Panc1 (cell line): ENCODE measurements around the gene ADAM22. TPM values are rescaled to one million over a fixed set of nuclear protein-coding genes. Genes with fewer than 3 reads are reported as not detected.

Experiments
- ATAC-seq: fragments of 200-7000 bp; cut with Tn5 transposase; 2 replicates; pipeline ENCODE4 v1.9.1; 2020; ENCODE audit warnings: mild to moderate bottlenecking, moderate library complexity
- BruUV-seq: library from RNA; stranded (reverse); fragments of 400-500 nt; replicated peaks from 2 replicates; lab custom pipeline; 2021; lab: Mats Ljungman, UMichigan
- CTCF ChIA-PET: fragments of 300-600 bp; sonication (Branson Sonifier 250); formaldehyde crosslinking; loops from one replicate; lab custom pipeline; 2022; ENCODE audit warnings: antibody characterized with exemption; lab: Charles Lee
- POLR2A ChIA-PET: fragments of 300-600 bp; sonication (Branson Sonifier 250); formaldehyde crosslinking; loops from one replicate; lab custom pipeline; 2022; ENCODE audit warnings: antibody characterized with exemption; lab: Charles Lee
- DNase-seq: peaks from one replicate; pipeline ENCODE4 v3.0.0-alpha.2; 2010; ENCODE audit warnings: low read depth, low spot score
- H3K27ac ChIP-seq: 2 replicates; pipeline ENCODE4 v1.5.1; 2011; ENCODE audit warnings: mild to moderate bottlenecking, low read length, inconsistent platforms
- H3K27me3 ChIP-seq: fragments of 200-500 bp; sonication (Bioruptor generic); 2 replicates; pipeline ENCODE4 v1.6.0; 2014; ENCODE audit warnings: low read length, inconsistent platforms; ENCODE audit not compliant: control insufficient read depth, insufficient read depth
- H3K36me3 ChIP-seq: fragments of 200-500 bp; sonication (Bioruptor generic); 2 replicates; pipeline ENCODE4 v1.5.1; 2014; ENCODE audit warnings: inconsistent platforms, mild to moderate bottlenecking, low read length, moderate library complexity; ENCODE audit not compliant: control insufficient read depth, insufficient read depth
- H3K4me1 ChIP-seq: 2 replicates; pipeline ENCODE4 v1.5.1; 2011; ENCODE audit warnings: inconsistent platforms, mild to moderate bottlenecking, low read length, moderate library complexity; ENCODE audit not compliant: control insufficient read depth, insufficient read depth
- H3K4me3 ChIP-seq, 2 experiments: 2 replicates each; pipeline ENCODE4 v1.5.1; 2011 to 2012; ENCODE audit warnings: low read depth in 2 of 2, low read length in 2 of 2, mild to moderate bottlenecking in 2 of 2, inconsistent platforms in 1 of 2, moderate library complexity in 1 of 2
- H3K9me3 ChIP-seq: fragments of 200-500 bp; sonication (Bioruptor generic); 2 replicates; pipeline ENCODE4 v1.5.1; 2014; ENCODE audit warnings: low read depth, mild to moderate bottlenecking, inconsistent platforms, low read length, moderate library complexity; ENCODE audit not compliant: control insufficient read depth, insufficient read depth
- CTCF ChIP-seq: fragments of 450-650 bp; IDR thresholded peaks from 2 replicates; pipeline ENCODE4 v1.5.1; 2017; ENCODE audit warnings: mild to moderate bottlenecking
- POLR2AphosphoS5 ChIP-seq: IDR thresholded peaks from 2 replicates; pipeline ENCODE4 v1.6.1; 2012; ENCODE audit warnings: mild to moderate bottlenecking, low read depth, low read length, moderate library complexity
- REST ChIP-seq, 2 experiments: IDR thresholded peaks; 2 replicates each; pipeline ENCODE4 v1.6.1; 2011 to 2012; ENCODE audit warnings: low read depth in 2 of 2, control low read depth in 1 of 2, low read length in 1 of 2, mild to moderate bottlenecking in 1 of 2, moderate library complexity in 1 of 2; ENCODE audit not compliant: insufficient read depth in 1 of 2
- SIN3A ChIP-seq: IDR thresholded peaks from 2 replicates; pipeline ENCODE4 v1.6.1; 2012; ENCODE audit warnings: low read depth, mild to moderate bottlenecking, low read length, moderate library complexity, borderline replicate concordance; ENCODE audit not compliant: insufficient read depth
- TCF7L2 ChIP-seq: IDR thresholded peaks from 2 replicates; pipeline ENCODE4 v1.6.1; 2011; ENCODE audit warnings: mild to moderate bottlenecking, low read depth, low read length, inconsistent platforms
- in situ Hi-C: cut with HindIII; loops from 2 replicates; pipeline ENCODE4 v1.10.0; 2016; ENCODE audit warnings: low sequenced_read_pairs, low pct_unique_long_range_greater_than_20kb
- intact Hi-C: fragments of 100-400 bp; cut with micrococcal nuclease; formaldehyde crosslinking; loops from one replicate; pipeline ENCODE4 v1.10.0; 2022; ENCODE audit not compliant: unreplicated experiment
- total RNA-seq: library from RNA; stranded (reverse); gene quantifications from one replicate; pipeline ENCODE4 v1.2.1, GENCODE V29; 2021; ENCODE audit not compliant: unreplicated experiment

Gene ADAM22
- total RNA-seq, 1 experiment from 2014 or later = 4.2 TPM

- Histone ChIP-seq H3K27me3 (no peaks in the 10 kb centered on the region), H3K4me3 (no peak overlapping the region), H3K4me1 (no peaks in the 10 kb centered on the region), H3K27ac (no peak overlapping the region), H3K36me3 (no peaks in the 10 kb centered on the region), H3K9me3 (no peaks in the 10 kb centered on the region)
- TF ChIP-seq CTCF (no peak), REST (IDR thresholded peaks at IDR 0.05; ENCODE audit: insufficient read depth in 1 of 2, low read depth in 2 of 2, low read length in 1 of 2) (no peak), POLR2AphosphoS5 (no peak), SIN3A (no peak), TCF7L2 (no peak)
- CTCF ChIA-PET = no interaction called here
- ATAC-seq (no peak), DNase-seq (no peak)
- intact Hi-C loops = no loop called here
- POLR2A ChIA-PET = interaction anchor here (0.7 kb wide), 1 partner anchor 357 kb away, joined by 4 read pairs; no protein-coding TSS in a partner anchor
- no TSS peak for BruUV-seq
- in situ Hi-C loops = no loop called here
These were observed 251.6 kb downstream of the ADAM22 start for GRCh38 chr7:88185650-88186049.

- DNase-seq (no peak), ATAC-seq (no peak)
- BruUV-seq = no TSS peak
- Histone ChIP-seq H3K4me1 (no peaks in the 10 kb centered on the region), H3K4me3 (no peak overlapping the region), H3K36me3 (no peaks in the 10 kb centered on the region), H3K9me3 (no peaks in the 10 kb centered on the region), H3K27me3 (no peaks in the 10 kb centered on the region; the same call in none of the 2 replicates), H3K27ac (no peak overlapping the region)
- intact Hi-C loops (no loop called here), in situ Hi-C loops (no loop called here)
- POLR2A ChIA-PET = no interaction called here
- CTCF ChIA-PET = no interaction called here
- no peak for TF ChIP-seq TCF7L2
- no peak for TF ChIP-seq POLR2AphosphoS5
- TF ChIP-seq REST (IDR thresholded peaks at IDR 0.05; ENCODE audit: insufficient read depth in 1 of 2, low read depth in 2 of 2, low read length in 1 of 2) = no peak
- no peak for TF ChIP-seq SIN3A
- no peak for TF ChIP-seq CTCF
These were observed 257.9 kb downstream of the ADAM22 start for GRCh38 chr7:88191911-88192310.
